Tibial artery (tissue), 4 donors: ENCODE data around the gene MAEA.

ENCODE experiments used
- DNase-seq, 2 donors: peaks; one replicate each; pipeline ENCODE4 v3.0.0-alpha.2; 2019
- H3K27ac ChIP-seq, 2 donors: fragments of 200-600 bp; sonication (generic) in 1 of 2; 1 replicate in 1 of 2; 2 replicates in 1 of 2; pipeline ENCODE4 v1.5.1; 2018 to 2019; ENCODE audit warnings: mild to moderate bottlenecking in 1 of 2
- H3K27me3 ChIP-seq, 2 donors: fragments of 200-600 bp; sonication (generic) in 1 of 2; one replicate each; pipeline versions ENCODE4 v1.5.1 to v1.6.0; 2016 to 2019
- H3K36me3 ChIP-seq, 3 donors: fragments of 200-600 bp; sonication (generic) in 2 of 3; one replicate each; pipeline ENCODE4 v1.5.1; 2016 to 2019; ENCODE audit warnings: mild to moderate bottlenecking in 2 of 3
- H3K4me1 ChIP-seq, 4 donors: fragments of 200-600 bp; sonication (generic) in 2 of 4; 1 replicate in 3 of 4; 2 replicates in 1 of 4; pipeline ENCODE4 v1.5.1; 2016 to 2019
- H3K4me3 ChIP-seq, 2 donors: fragments of 200-600 bp; sonication (generic) in 1 of 2; 1 replicate in 1 of 2; 2 replicates in 1 of 2; pipeline ENCODE4 v1.5.1; 2018 to 2019; ENCODE audit warnings: mild to moderate bottlenecking in 2 of 2
- H3K9me3 ChIP-seq, 3 donors: fragments of 200-600 bp; sonication (generic) in 1 of 3; one replicate each; pipeline ENCODE4 v1.5.1; 2016 to 2019
- CTCF ChIP-seq, 2 experiments: fragments of 200-600 bp in 1 of 2; fragments of 450-650 bp in 1 of 2; IDR thresholded peaks; one replicate each; pipeline ENCODE4 v1.5.1; 2017 to 2019; ENCODE audit warnings: antibody characterized with exemption in 2 of 2, mild to moderate bottlenecking in 1 of 2, moderate library complexity in 1 of 2
- intact Hi-C: fragments of 100-400 bp; cut with DNase I; formaldehyde crosslinking; loops from one replicate; pipeline ENCODE4 v1.15.0; 2023; ENCODE audit warnings: low total_unique reads

The MAEA gene

GRCh38 chr4:1307951-1308735 lies 18.5 kb downstream of the MAEA start:
- Histone ChIP-seq H3K9me3 (no peaks in the 10 kb centered on the region), H3K36me3 (peaks cover 3 to 23% (median 9%) of the 10 kb centered on the region in 3 donors), H3K27ac (peak overlapping the region in 1 of 2 donors; percentile 81), H3K4me1 (peaks cover 0 to 34% (median 26%) of the 10 kb centered on the region in 4 donors), H3K27me3 (no peaks in the 10 kb centered on the region), H3K4me3 (no peak overlapping the region)
- no peak for DNase-seq
- intact Hi-C loops: no loop called here
- no peak for TF ChIP-seq CTCF (IDR thresholded peaks at IDR 0.05)

GRCh38 chr4:1309261-1310010 lies 19.7 kb downstream of the MAEA start:
- TF ChIP-seq CTCF (IDR thresholded peaks at IDR 0.05): no peak
- Histone ChIP-seq H3K9me3 (no peaks in the 10 kb centered on the region), H3K4me1 (peaks cover 0 to 34% (median 26%) of the 10 kb centered on the region in 4 donors), H3K36me3 (peaks cover 16 to 36% (median 22%) of the 10 kb centered on the region in 3 donors), H3K4me3 (peak overlapping the region; percentile 47 to 55), H3K27ac (peak overlapping the region; percentile 73 to 81), H3K27me3 (no peaks in the 10 kb centered on the region)
- peak; percentile 93 to 96 for DNase-seq
- intact Hi-C loops: no loop called here

- DNase-seq: no peak
- H3K4me1 ChIP-seq: peaks cover 0 to 34% (median 26%) of the 10 kb centered on the region in 4 donors
- no peaks in the 10 kb centered on the region for H3K27me3 ChIP-seq
- peaks cover 23 to 41% (median 30%) of the 10 kb centered on the region in 3 donors for H3K36me3 ChIP-seq
- intact Hi-C loops: no loop called here
- peak overlapping the region; percentile 73 to 81 for H3K27ac ChIP-seq
- H3K4me3 ChIP-seq: peak overlapping the region; percentile 47 to 55
- no peak for TF ChIP-seq CTCF (IDR thresholded peaks at IDR 0.05)
- no peaks in the 10 kb centered on the region for H3K9me3 ChIP-seq
These were observed 20.5 kb downstream of the MAEA start for GRCh38 chr4:1310031-1310795.

GRCh38 chr4:1310796-1311631 lies 21.3 kb downstream of the MAEA start:
- Histone ChIP-seq H3K4me3 (no peak overlapping the region), H3K4me1 (peaks cover 0 to 34% (median 26%) of the 10 kb centered on the region in 4 donors), H3K9me3 (no peaks in the 10 kb centered on the region), H3K27ac (peak overlapping the region; percentile 73 to 81), H3K27me3 (no peaks in the 10 kb centered on the region), H3K36me3 (peaks cover 28 to 43% (median 37%) of the 10 kb centered on the region in 3 donors)
- no peak for DNase-seq
- no peak for TF ChIP-seq CTCF (IDR thresholded peaks at IDR 0.05)
- intact Hi-C loops: no loop called here
